Neural cell (in vitro differentiated cells): ENCODE results near the gene GOLGA6L10.
"Not testable (repeated sequence)": the region's sequence is repeated elsewhere in the genome, so short reads cannot be mapped to it uniquely, and the experiment has no call there.

Source experiments
- EP300 ChIP-seq: fragments of 450-650 bp; conservative IDR thresholded peaks from 2 replicates; pipeline ENCODE4 v1.6.1; 2014; ENCODE audit warnings: antibody characterized with exemption, mild to moderate bottlenecking, moderate library complexity; ENCODE audit not compliant: poor library complexity, severe bottlenecking
- EZH2 ChIP-seq: fragments of 200-600, 300-800 bp; shearing (Covaris generic), sonication (generic); IDR thresholded peaks from 2 replicates; pipeline ENCODE4 v1.6.1; 2014; ENCODE audit warnings: antibody characterized with exemption, low read length, borderline replicate concordance, mild to moderate bottlenecking; ENCODE audit not compliant: insufficient read depth, poor library complexity, severe bottlenecking
- MXI1 ChIP-seq: fragments of 450-650 bp; conservative IDR thresholded peaks from 2 replicates; pipeline ENCODE4 v1.6.1; 2014; ENCODE audit warnings: antibody characterized with exemption, mild to moderate bottlenecking; ENCODE audit not compliant: poor library complexity, severe bottlenecking
- POLR2AphosphoS5 ChIP-seq: IDR thresholded peaks from 2 replicates; pipeline ENCODE4 v1.6.1; 2012
- RAD21 ChIP-seq: fragments of 450-650 bp; conservative IDR thresholded peaks from 2 replicates; pipeline ENCODE4 v1.6.1; 2014; ENCODE audit warnings: antibody characterized with exemption, mild to moderate bottlenecking, moderate library complexity
- SMC3 ChIP-seq: fragments of 450-650 bp; conservative IDR thresholded peaks from 2 replicates; pipeline ENCODE4 v1.6.1; 2014; ENCODE audit warnings: antibody characterized with exemption, mild to moderate bottlenecking, moderate library complexity; ENCODE audit not compliant: poor library complexity
- TAF1 ChIP-seq: IDR thresholded peaks from 2 replicates; pipeline ENCODE4 v1.6.1; 2012; ENCODE audit warnings: low read depth
- TF ChIP-seq, protein P1 (sequence below): fragments of 450-650 bp; IDR thresholded peaks from 2 replicates; pipeline ENCODE4 v1.5.1; 2014; ENCODE audit warnings: antibody characterized with exemption, mild to moderate bottlenecking, moderate library complexity; ENCODE audit not compliant: poor library complexity, severe bottlenecking
- TF ChIP-seq, protein P2 (sequence below): IDR thresholded peaks from 2 replicates; pipeline ENCODE4 v1.6.1; 2012; ENCODE audit warnings: borderline replicate concordance

DNA sequence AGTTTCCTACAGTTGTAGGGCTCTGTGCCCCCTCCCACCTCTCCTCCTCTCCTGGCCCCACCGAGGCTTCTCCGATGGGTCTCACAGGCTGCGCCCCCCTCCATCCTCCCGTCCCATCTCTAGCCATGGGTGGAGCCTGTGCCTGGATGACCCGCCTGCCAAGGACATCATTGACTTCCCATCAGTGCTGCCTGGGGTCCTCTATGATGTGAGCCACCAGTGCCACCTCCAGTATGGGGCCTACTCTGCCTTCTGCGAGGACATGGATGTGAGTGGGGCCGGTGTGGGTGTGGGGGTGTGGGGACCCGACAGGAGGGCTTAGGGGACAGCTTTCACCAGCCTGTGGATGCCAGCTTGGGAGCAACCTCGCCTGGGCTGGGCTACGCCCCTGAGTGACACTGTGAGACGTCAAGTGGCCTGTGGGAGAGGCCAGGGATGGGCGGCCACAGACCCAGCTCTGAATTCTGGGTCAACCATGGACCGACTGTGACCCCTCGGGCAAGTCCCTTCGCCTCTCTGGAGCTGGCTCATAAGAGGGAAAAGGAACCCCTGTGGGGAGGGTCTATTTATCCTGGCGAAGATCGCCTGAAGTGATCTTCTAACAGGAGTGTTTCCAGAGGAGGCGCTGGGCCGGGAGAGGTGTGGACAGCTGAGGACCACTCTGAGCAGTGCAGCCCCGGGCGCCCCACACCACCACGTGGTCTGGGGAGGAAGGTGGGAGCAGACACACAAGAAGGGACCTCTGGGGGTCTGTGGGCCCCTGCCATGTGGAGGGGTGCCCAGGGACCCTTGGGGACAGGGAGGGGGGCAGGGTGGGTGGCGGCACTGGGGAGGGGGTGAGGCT, 32.8 kb downstream of the GOLGA6L10 start:
- TF ChIP-seq, protein P1, sequence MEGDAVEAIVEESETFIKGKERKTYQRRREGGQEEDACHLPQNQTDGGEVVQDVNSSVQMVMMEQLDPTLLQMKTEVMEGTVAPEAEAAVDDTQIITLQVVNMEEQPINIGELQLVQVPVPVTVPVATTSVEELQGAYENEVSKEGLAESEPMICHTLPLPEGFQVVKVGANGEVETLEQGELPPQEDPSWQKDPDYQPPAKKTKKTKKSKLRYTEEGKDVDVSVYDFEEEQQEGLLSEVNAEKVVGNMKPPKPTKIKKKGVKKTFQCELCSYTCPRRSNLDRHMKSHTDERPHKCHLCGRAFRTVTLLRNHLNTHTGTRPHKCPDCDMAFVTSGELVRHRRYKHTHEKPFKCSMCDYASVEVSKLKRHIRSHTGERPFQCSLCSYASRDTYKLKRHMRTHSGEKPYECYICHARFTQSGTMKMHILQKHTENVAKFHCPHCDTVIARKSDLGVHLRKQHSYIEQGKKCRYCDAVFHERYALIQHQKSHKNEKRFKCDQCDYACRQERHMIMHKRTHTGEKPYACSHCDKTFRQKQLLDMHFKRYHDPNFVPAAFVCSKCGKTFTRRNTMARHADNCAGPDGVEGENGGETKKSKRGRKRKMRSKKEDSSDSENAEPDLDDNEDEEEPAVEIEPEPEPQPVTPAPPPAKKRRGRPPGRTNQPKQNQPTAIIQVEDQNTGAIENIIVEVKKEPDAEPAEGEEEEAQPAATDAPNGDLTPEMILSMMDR = not testable (repeated sequence)
- not testable (repeated sequence) for TF ChIP-seq TAF1, EZH2, MXI1, POLR2AphosphoS5, EP300, SMC3, RAD21
- TF ChIP-seq, protein P2, sequence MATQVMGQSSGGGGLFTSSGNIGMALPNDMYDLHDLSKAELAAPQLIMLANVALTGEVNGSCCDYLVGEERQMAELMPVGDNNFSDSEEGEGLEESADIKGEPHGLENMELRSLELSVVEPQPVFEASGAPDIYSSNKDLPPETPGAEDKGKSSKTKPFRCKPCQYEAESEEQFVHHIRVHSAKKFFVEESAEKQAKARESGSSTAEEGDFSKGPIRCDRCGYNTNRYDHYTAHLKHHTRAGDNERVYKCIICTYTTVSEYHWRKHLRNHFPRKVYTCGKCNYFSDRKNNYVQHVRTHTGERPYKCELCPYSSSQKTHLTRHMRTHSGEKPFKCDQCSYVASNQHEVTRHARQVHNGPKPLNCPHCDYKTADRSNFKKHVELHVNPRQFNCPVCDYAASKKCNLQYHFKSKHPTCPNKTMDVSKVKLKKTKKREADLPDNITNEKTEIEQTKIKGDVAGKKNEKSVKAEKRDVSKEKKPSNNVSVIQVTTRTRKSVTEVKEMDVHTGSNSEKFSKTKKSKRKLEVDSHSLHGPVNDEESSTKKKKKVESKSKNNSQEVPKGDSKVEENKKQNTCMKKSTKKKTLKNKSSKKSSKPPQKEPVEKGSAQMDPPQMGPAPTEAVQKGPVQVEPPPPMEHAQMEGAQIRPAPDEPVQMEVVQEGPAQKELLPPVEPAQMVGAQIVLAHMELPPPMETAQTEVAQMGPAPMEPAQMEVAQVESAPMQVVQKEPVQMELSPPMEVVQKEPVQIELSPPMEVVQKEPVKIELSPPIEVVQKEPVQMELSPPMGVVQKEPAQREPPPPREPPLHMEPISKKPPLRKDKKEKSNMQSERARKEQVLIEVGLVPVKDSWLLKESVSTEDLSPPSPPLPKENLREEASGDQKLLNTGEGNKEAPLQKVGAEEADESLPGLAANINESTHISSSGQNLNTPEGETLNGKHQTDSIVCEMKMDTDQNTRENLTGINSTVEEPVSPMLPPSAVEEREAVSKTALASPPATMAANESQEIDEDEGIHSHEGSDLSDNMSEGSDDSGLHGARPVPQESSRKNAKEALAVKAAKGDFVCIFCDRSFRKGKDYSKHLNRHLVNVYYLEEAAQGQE = not testable (repeated sequence)
